GM12875 (cell line): ENCODE results near the gene TBPL1.

Experiments
- H3K4me3 ChIP-seq: one replicate; pipeline ENCODE4 v1.5.1; 2011; ENCODE audit warnings: low read depth, low read length, control low read depth
- CTCF ChIP-seq: IDR thresholded peaks from 2 replicates; pipeline ENCODE4 v1.5.1; 2011; ENCODE audit warnings: low read depth, mild to moderate bottlenecking, control low read depth, inconsistent platforms, low read length, moderate library complexity, borderline replicate concordance; ENCODE audit not compliant: insufficient read depth

TBPL1 gene

GRCh38 chr6:134009876-134010275, 56.9 kb downstream of the TBPL1 start:
- no peak for TF ChIP-seq CTCF
- H3K4me3 ChIP-seq: no peak overlapping the region

GRCh38 chr6:134010400-134010799, 57.4 kb downstream of the TBPL1 start:
- no peak overlapping the region for H3K4me3 ChIP-seq
- TF ChIP-seq CTCF: no peak

- no peak for TF ChIP-seq CTCF
- H3K4me3 ChIP-seq: no peak overlapping the region
These were observed 58.0 kb downstream of the TBPL1 start for GRCh38 chr6:134010974-134011373.

GRCh38 chr6:134014588-134015137, 61.6 kb downstream of the TBPL1 start:
- no peak overlapping the region for H3K4me3 ChIP-seq
- no peak for TF ChIP-seq CTCF

- no peak for TF ChIP-seq CTCF
These were observed 62.9 kb downstream of the TBPL1 start for GRCh38 chr6:134015719-134016557.

GRCh38 chr6:134016558-134016814, 63.5 kb downstream of the TBPL1 start:
- H3K4me3 ChIP-seq: no peak overlapping the region
- no peak for TF ChIP-seq CTCF

More at GRCh38 chr6:134015719-134016557, 62.9 kb downstream of the TBPL1 start:
- H3K4me3 ChIP-seq: no peak overlapping the region

DNA sequence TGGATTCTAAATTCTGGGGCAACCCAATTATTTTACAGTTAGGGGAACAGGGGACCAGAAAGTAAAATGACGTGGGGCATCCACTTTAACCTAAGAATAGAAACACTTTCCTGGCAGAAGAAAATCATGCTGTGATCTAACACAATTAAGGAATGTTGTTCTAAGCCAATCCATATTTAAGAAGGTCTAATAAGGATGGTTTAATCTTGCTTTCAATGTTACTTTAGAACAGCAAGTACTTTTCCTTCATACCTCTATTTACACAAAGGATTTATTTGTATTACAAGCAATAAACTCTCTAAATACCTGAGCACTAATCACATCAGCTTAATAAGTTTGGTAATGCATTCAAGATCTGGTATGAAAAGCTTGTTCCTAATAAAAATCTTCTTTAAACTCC, 67.0 kb downstream of the TBPL1 start:
- TF ChIP-seq CTCF: no peak
- H3K4me3 ChIP-seq: no peak overlapping the region
